Sigmoid colon (tissue), 4 donors: ENCODE measurements around the gene LPAR1.

Experiments
- CTCF ChIP-seq, 4 experiments: fragments of 450-650 bp in 3 of 4; fragments of 200-600 bp in 1 of 4; IDR thresholded peaks; one replicate each; pipeline ENCODE4 v1.5.1; 2016 to 2019; ENCODE audit warnings: antibody characterized with exemption in 4 of 4, mild to moderate bottlenecking in 3 of 4, moderate library complexity in 2 of 4
- POLR2AphosphoS5 ChIP-seq, 4 donors: sonication (generic); formaldehyde crosslinking; IDR thresholded peaks; one replicate each; pipeline ENCODE4 v1.6.1; 2017; ENCODE audit warnings: antibody characterized with exemption in 4 of 4

- TF ChIP-seq CTCF (IDR thresholded peaks at IDR 0.05) (no peak), POLR2AphosphoS5 (IDR thresholded peaks at IDR 0.05) (no peak)
Measured at GRCh38 chr9:110898358-110898757, 139.9 kb downstream of the LPAR1 start.
